Naive thymus-derived CD4-positive, alpha-beta T cell (primary cell): ENCODE measurements around the gene HMG20B. TPM values are rescaled to one million over a fixed set of nuclear protein-coding genes. Genes with fewer than 3 reads are reported as not detected.

Experiments used
- ATAC-seq: fragments of 150-1000 bp; cut with Tn5 transposase; 2 replicates; pipeline ENCODE4 v1.10.0; 2021; ENCODE audit warnings: mild to moderate bottlenecking, moderate library complexity
- CTCF ChIA-PET: fragments of 350-600 bp; sonication (Branson Sonifier 250); formaldehyde crosslinking; loops from one replicate; lab custom pipeline; 2021; ENCODE audit warnings: antibody characterized with exemption; lab: Charles Lee
- POLR2A ChIA-PET: fragments of 350-600 bp; sonication (Branson Sonifier 250); formaldehyde crosslinking; loops from one replicate; lab custom pipeline; 2021; ENCODE audit warnings: antibody characterized with exemption, inconsistent platforms; lab: Charles Lee
- DNase-seq, 9 donors: peaks; one replicate each; pipeline versions ENCODE4 v3.0.0 to v3.0.0-alpha.2; 2020 to 2022; ENCODE audit warnings: mixed read lengths in 1 of 9
- H3K27ac ChIP-seq: one replicate; pipeline ENCODE4 v1.7.0; 2013; ENCODE audit warnings: mild to moderate bottlenecking, low read depth, low read length, moderate library complexity
- H3K27me3 ChIP-seq, 2 donors: one replicate each; pipeline ENCODE4 v1.7.0; 2013; ENCODE audit warnings: low read length in 2 of 2, mild to moderate bottlenecking in 2 of 2, moderate library complexity in 2 of 2; ENCODE audit not compliant: control insufficient read depth in 2 of 2, insufficient read depth in 2 of 2
- H3K36me3 ChIP-seq, 3 experiments: 1 replicate in 2 of 3; 2 replicates in 1 of 3; pipeline ENCODE4 v1.7.0; 2013; ENCODE audit warnings: low read length in 3 of 3, mild to moderate bottlenecking in 3 of 3, moderate library complexity in 1 of 3; ENCODE audit not compliant: insufficient read depth in 3 of 3, control insufficient read depth in 2 of 3
- H3K4me1 ChIP-seq, 2 donors: one replicate each; pipeline ENCODE4 v1.7.0; 2013; ENCODE audit warnings: low read length in 2 of 2, mild to moderate bottlenecking in 2 of 2, moderate library complexity in 1 of 2; ENCODE audit not compliant: control insufficient read depth in 2 of 2, insufficient read depth in 2 of 2
- H3K4me3 ChIP-seq: 2 replicates; pipeline ENCODE4 v1.7.0; 2013; ENCODE audit warnings: mild to moderate bottlenecking, low read length
- H3K9me3 ChIP-seq, 3 experiments: 1 replicate in 2 of 3; 2 replicates in 1 of 3; pipeline ENCODE4 v1.7.0; 2013; ENCODE audit warnings: low read length in 3 of 3; ENCODE audit not compliant: control insufficient read depth in 2 of 3
- H3K27ac Mint-ChIP-seq, 9 donors: one replicate each; pipeline ENCODE4 v1.8.0; 2020 to 2022; ENCODE audit warnings: mixed read lengths in 9 of 9, mild to moderate bottlenecking in 8 of 9, moderate library complexity in 5 of 9, inconsistent platforms in 2 of 9
- H3K27me3 Mint-ChIP-seq, 5 donors: one replicate each; pipeline ENCODE4 v1.8.0; 2021 to 2022; ENCODE audit warnings: mixed read lengths in 5 of 5, mild to moderate bottlenecking in 1 of 5
- H3K36me3 Mint-ChIP-seq, 5 donors: one replicate each; pipeline ENCODE4 v1.8.0; 2020 to 2022; ENCODE audit warnings: mixed read lengths in 5 of 5, mild to moderate bottlenecking in 3 of 5, inconsistent platforms in 1 of 5
- H3K4me1 Mint-ChIP-seq, 7 donors: one replicate each; pipeline ENCODE4 v1.8.0; 2020 to 2022; ENCODE audit warnings: mixed read lengths in 7 of 7, mild to moderate bottlenecking in 3 of 7, inconsistent platforms in 1 of 7
- H3K4me3 Mint-ChIP-seq, 10 donors: one replicate each; pipeline ENCODE4 v1.8.0; 2020 to 2022; ENCODE audit warnings: mild to moderate bottlenecking in 10 of 10, mixed read lengths in 10 of 10, moderate library complexity in 6 of 10, inconsistent platforms in 2 of 10
- H3K9me3 Mint-ChIP-seq, 11 donors: one replicate each; pipeline ENCODE4 v1.8.0; 2020 to 2022; ENCODE audit warnings: mixed read lengths in 11 of 11, mild to moderate bottlenecking in 4 of 11, inconsistent platforms in 1 of 11, moderate library complexity in 1 of 11
- intact Hi-C, 2 donors: fragments of 100-400 bp; cut with micrococcal nuclease; formaldehyde crosslinking; loops; one replicate each; pipeline ENCODE4 v1.15.1; 2023
- polyA plus RNA-seq, 2 donors: library from polyadenylated mRNA; unstranded; fragments of 300-500 nt; fragmentation: Illumina TruSeq; gene quantifications; one replicate each; pipeline ENCODE4 v1.2.3, GENCODE V29; 2021
- total RNA-seq, 6 experiments: library from RNA in 5 of 6; stranded (reverse) in 5 of 6; gene quantifications; 1 replicate in 5 of 6; 2 replicates in 1 of 6; pipeline ENCODE4 v1.2.3 and lab custom pipeline; 2021 to 2026

Gene HMG20B
- total and polyA plus RNA-seq, 7 experiments from 2014 or later, result 37.9 to 65.6 (median 53.0) TPM

DNA sequence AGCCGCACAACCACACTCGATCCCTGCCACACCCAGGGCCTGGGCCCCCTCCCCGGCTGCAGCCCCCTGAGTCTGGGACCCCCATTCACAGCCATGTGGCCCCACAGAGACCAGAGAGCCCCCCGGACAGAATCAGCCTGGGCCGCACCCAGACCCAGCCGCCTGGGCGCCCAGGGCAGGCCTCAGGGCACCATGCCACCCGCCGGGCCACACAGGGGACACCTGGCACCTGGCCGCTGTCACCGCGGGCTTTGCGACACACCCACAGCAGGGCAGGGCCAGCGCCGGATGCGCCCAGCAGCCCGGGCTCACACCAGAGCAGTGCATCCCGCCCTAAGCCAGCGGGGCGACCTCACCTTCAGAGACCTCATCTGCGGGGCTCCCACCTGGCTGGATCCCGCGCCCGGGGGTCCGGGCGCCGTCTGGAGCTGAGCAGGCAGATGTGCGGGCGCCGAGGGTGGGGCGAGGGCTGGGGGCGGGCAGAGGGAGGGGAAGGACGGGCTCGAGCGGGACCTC is 33.5 kb downstream of the HMG20B start:
- H3K4me1 Mint-ChIP-seq, result peaks cover 7 to 15% (median 11%) of the 10 kb centered on the region in 7 donors
- Histone ChIP-seq H3K9me3 (no peaks in the 10 kb centered on the region), H3K27ac (peak overlapping the region; percentile 65), H3K4me3 (peak overlapping the region; percentile 44), H3K36me3 (peaks cover 0 to 14% (median 0%) of the 10 kb centered on the region in 3 experiments), H3K27me3 (no peaks in the 10 kb centered on the region), H3K4me1 (peaks cover 19 to 22% of the 10 kb centered on the region in 2 donors)
- DNase-seq (peak in 3 of 9 donors; percentile 27 to 32 (median 28)), ATAC-seq (peak; percentile 54)
- ChIA-PET POLR2A (no interaction called here), CTCF (no interaction called here)
- H3K4me3 Mint-ChIP-seq, result peak overlapping the region in 2 of 10 donors; percentile 67 to 68
- peaks cover 0 to 5% (median 0%) of the 10 kb centered on the region in 5 donors for H3K36me3 Mint-ChIP-seq
- no peak overlapping the region for H3K27ac Mint-ChIP-seq
- peaks cover 0 to 1% (median 0%) of the 10 kb centered on the region in 11 donors for H3K9me3 Mint-ChIP-seq
- intact Hi-C loops, result loop anchor here in 1 of 2 donors (5.0 kb wide), 2 partner anchors 34 to 49 kb away; partner anchors contain the start of genes HMG20B and MFSD12
- peaks cover 0 to 9% (median 0%) of the 10 kb centered on the region in 5 donors for H3K27me3 Mint-ChIP-seq

DNA sequence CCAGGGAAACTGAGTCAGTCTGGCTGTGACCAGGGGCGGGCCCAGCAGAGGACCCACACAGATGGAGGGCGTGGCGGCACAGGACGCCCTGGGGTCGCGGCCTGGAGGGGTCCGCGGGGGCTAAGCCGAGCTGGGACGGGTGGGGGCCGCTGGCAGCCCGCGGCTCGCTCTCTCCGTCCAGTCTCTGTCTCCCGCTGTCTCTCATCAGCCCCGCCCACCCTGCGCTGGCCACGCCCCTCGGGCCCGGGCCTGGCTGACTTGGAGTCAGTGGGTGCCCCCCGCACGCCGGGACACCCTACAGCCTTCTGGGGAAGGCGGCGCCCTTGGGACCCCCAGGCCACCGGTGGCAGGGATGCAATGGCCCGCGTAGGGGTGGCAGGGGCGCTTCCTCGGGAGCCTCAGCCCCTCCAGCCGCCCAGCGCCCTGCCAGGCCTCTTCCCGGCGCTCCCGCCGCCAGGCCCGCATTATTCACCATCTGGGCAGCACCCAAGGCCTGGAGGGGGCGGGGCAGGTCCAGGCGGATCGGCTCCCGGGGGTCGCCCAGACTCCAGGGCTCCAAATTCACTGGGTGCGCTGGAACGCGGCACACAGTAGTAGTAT is 34.0 kb downstream of the HMG20B start, which contains the start of gene TBXA2R:
TSS of gene TBXA2R (minus strand) at position 186 of the 600 bp plus-strand sequence. CDS start 6,241 bp downstream, outside the sequence.
- Histone ChIP-seq H3K27me3 (no peaks in the 10 kb centered on the region), H3K9me3 (no peaks in the 10 kb centered on the region), H3K36me3 (peaks cover 0 to 20% (median 0%) of the 10 kb centered on the region in 3 experiments), H3K4me3 (peak within 1 kb of the TSS; percentile 44), H3K4me1 (peaks cover 19 to 22% of the 10 kb centered on the region in 2 donors), H3K27ac (peak within 1 kb of the TSS; percentile 65)
- ATAC-seq (peak; percentile 58), DNase-seq (peak in 6 of 9 donors; percentile 33 to 68 (median 46))
- peaks cover 0 to 1% (median 0%) of the 10 kb centered on the region in 11 donors for H3K9me3 Mint-ChIP-seq
- H3K36me3 Mint-ChIP-seq, result peaks cover 0 to 5% (median under 1%) of the 10 kb centered on the region in 5 donors
- H3K27me3 Mint-ChIP-seq, result peaks cover 0 to 9% (median 0%) of the 10 kb centered on the region in 5 donors
- H3K4me3 Mint-ChIP-seq, result peak within 1 kb of the TSS in 8 of 10 donors; percentile 45 to 69 (median 58)
- intact Hi-C loops, result loop anchor here in 1 of 2 donors (5.0 kb wide), 2 partner anchors 34 to 49 kb away; partner anchors contain the start of genes HMG20B and MFSD12
- ChIA-PET POLR2A (interaction anchor here (0.5 to 2.5 kb wide), 2 partner anchors 50 to 203 kb away, joined by 4 to 9 read pairs; partner anchors contain the start of gene MFSD12), CTCF (no interaction called here)
- H3K27ac Mint-ChIP-seq, result peak within 1 kb of the TSS in 5 of 9 donors; percentile 41 to 70 (median 53)
- H3K4me1 Mint-ChIP-seq, result peaks cover 7 to 15% (median 11%) of the 10 kb centered on the region in 7 donors

DNA sequence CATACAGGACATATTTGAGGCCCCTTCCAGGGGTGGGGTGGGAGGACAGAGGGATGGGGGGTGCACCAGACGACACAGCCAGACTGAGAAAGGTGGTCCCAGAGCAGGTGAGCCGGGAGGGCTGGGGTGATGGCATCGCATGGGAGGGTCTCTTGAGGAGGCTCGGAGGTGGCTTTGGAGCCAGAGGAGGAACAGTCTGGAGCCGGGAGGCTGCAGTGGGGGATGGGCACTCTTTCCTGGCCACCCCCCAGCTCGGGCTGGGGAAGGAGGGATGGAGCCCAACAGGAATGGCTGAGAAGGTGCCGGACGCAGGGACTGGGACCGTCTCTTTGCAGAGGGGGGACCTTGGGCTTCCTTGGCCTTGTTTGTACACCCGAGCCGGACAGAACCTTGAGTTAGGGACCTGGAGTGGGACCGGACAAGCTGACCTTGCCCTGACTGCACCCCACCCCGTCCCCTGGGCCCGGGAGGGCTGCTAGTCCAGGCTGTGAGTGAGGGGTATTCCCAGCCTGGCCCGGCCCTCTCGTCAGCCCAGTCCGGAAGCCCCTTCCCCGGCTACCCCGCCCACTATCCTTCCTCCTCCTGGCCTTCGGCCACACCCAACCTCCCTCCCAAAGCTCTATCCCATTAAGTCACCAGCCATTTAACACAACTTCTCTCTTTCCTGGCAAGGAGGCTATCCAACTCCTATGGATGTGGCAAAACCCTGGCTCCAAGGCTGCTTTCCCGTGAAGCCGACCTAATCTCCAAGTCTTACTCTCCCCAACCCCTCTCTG is 34.7 kb downstream of the HMG20B start:
- H3K4me1 ChIP-seq, result peaks cover 19 to 22% of the 10 kb centered on the region in 2 donors
- H3K9me3 ChIP-seq, result no peaks in the 10 kb centered on the region
- no peaks in the 10 kb centered on the region for H3K27me3 ChIP-seq
- no peak overlapping the region for H3K4me3 ChIP-seq
- intact Hi-C loops, result loop anchor here in 1 of 2 donors (5.0 kb wide), 2 partner anchors 35 to 50 kb away; partner anchors contain the start of genes HMG20B and MFSD12
- POLR2A ChIA-PET, result interaction anchor here (0.5 to 2.5 kb wide), 3 partner anchors 51 to 202 kb away, joined by 3 to 9 read pairs (median 4); partner anchors contain the start of gene MFSD12
- H3K36me3 ChIP-seq, result peaks cover 0 to 27% (median 0%) of the 10 kb centered on the region in 3 experiments
- DNase-seq, result no peak
- H3K27ac Mint-ChIP-seq, result peak overlapping the region in 6 of 9 donors; percentile 9 to 70 (median 50)
- H3K4me3 Mint-ChIP-seq, result peak overlapping the region in 8 of 10 donors; percentile 45 to 70 (median 60)
- H3K27me3 Mint-ChIP-seq, result peaks cover 0 to 9% (median 0%) of the 10 kb centered on the region in 5 donors
- no peak for ATAC-seq
- CTCF ChIA-PET, result interaction anchor here (0.6 to 1.4 kb wide), 3 partner anchors 22 to 1055 kb away, joined by 4 to 6 read pairs (median 5); partner anchors contain the start of gene GIPC3
- peaks cover 7 to 15% (median 11%) of the 10 kb centered on the region in 7 donors for H3K4me1 Mint-ChIP-seq
- H3K27ac ChIP-seq, result peak overlapping the region; percentile 65
- H3K36me3 Mint-ChIP-seq, result peaks cover 0 to 9% (median 4%) of the 10 kb centered on the region in 5 donors
- H3K9me3 Mint-ChIP-seq, result peaks cover 0 to 1% (median 0%) of the 10 kb centered on the region in 11 donors

DNA sequence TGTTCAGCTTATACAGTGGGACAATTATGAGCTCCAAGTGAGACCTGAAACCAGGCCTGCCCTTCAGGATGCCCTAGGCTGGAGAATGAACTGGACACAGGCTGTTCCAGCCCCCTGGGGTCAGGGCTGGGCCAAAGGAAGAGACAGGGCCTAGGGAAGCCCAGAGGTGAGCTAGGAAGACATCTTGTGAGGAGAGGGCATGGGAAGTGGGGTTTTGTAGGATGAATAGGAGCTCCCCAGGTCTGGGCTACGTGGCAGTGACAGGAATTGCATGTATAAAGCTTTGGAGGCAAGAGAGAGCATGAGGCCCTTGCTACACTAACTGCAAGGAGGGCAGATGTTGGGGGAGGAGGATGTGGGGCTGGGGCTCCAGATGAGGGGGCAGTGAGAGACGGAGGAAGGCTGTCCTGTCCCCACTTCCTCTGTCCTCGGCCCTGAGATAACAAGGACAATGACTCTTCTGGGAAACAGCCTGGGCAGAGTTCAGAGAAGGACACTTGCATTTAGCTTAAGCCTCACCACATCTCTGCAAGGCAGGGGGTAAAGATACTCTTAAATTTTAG is 35.4 kb downstream of the HMG20B start:
- POLR2A ChIA-PET, result interaction anchor here (0.6 to 2.5 kb wide), 5 partner anchors 12 to 694 kb away, joined by 3 to 9 read pairs (median 3); partner anchors contain the start of gene MFSD12
- intact Hi-C loops, result loop anchor here in 1 of 2 donors (5.0 kb wide), 2 partner anchors 36 to 51 kb away; partner anchors contain the start of genes HMG20B and MFSD12

DNA sequence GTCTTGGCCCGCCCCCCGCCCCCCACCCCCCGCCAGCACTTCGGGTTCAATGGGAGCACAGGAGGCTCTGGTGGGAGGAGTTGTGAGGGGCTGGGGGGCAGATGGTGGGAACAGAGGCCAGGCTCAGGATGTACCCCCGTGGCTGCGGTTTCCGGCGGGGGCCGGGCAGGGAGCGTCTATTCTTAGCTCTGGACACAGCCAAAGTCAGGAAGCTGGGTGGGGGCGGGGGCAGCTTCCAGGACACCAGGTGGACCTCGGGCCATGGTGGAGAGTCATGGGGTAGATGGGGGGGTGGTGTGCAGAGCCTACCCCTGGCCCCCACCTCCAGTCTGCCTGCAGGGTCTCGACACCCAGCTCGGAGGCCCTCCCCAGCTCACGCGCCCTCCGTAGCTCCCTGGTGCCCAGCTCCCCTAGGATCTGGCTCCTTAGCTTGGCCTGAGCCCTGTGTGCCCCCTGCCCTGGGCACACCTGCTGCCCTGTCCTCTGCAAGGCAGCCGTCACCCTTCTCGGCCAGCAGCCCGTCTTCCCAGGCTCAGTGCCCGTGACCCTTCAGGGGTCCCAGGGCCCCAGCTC is 36.1 kb downstream of the HMG20B start:
- POLR2A ChIA-PET, result interaction anchor here (0.5 to 2.5 kb wide), 5 partner anchors 11 to 693 kb away, joined by 3 to 9 read pairs (median 3); partner anchors contain the start of gene MFSD12

More for the DNA sequence above, 35.4 kb downstream of the HMG20B start:
- Mint-ChIP-seq H3K27ac (peak overlapping the region in 5 of 9 donors; percentile 9 to 70 (median 53)), H3K36me3 (peaks cover 0 to 9% (median 4%) of the 10 kb centered on the region in 5 donors), H3K4me3 (peak overlapping the region in 6 of 10 donors; percentile 47 to 70 (median 65)), H3K9me3 (no peaks in the 10 kb centered on the region), H3K27me3 (peaks cover 0 to 9% (median 0%) of the 10 kb centered on the region in 5 donors), H3K4me1 (peaks cover 7 to 15% (median 11%) of the 10 kb centered on the region in 7 donors)
- Histone ChIP-seq H3K4me1 (peaks cover 19 to 22% of the 10 kb centered on the region in 2 donors), H3K27me3 (no peaks in the 10 kb centered on the region), H3K4me3 (no peak overlapping the region), H3K27ac (no peak overlapping the region), H3K36me3 (peaks cover 0 to 31% (median 0%) of the 10 kb centered on the region in 3 experiments), H3K9me3 (no peaks in the 10 kb centered on the region)
- DNase-seq (no peak), ATAC-seq (no peak)
- CTCF ChIA-PET, result interaction anchor here (0.5 to 1.4 kb wide), 5 partner anchors 21 to 1055 kb away, joined by 3 to 6 read pairs (median 5); partner anchors contain the start of gene GIPC3

More for the DNA sequence above, 36.1 kb downstream of the HMG20B start:
- peaks cover 0 to 9% (median 0%) of the 10 kb centered on the region in 5 donors for H3K27me3 Mint-ChIP-seq
- peaks cover 19 to 22% of the 10 kb centered on the region in 2 donors for H3K4me1 ChIP-seq
- peak overlapping the region in 2 of 9 donors; percentile 25 to 31 for H3K27ac Mint-ChIP-seq
- no peaks in the 10 kb centered on the region for H3K27me3 ChIP-seq
- no peaks in the 10 kb centered on the region for H3K9me3 Mint-ChIP-seq
- ATAC-seq (no peak), DNase-seq (no peak)
- intact Hi-C loops, result loop anchor here in 1 of 2 donors (5.0 kb wide), 2 partner anchors 37 to 52 kb away; partner anchors contain the start of genes HMG20B and MFSD12
- H3K4me1 Mint-ChIP-seq, result peaks cover 7 to 15% (median 11%) of the 10 kb centered on the region in 7 donors
- peaks cover 0 to 9% (median 4%) of the 10 kb centered on the region in 5 donors for H3K36me3 Mint-ChIP-seq
- no peak overlapping the region for H3K4me3 ChIP-seq
- CTCF ChIA-PET, result interaction anchor here (0.7 to 1.4 kb wide), 3 partner anchors 21 to 423 kb away, joined by 3 to 5 read pairs (median 5); partner anchors contain the start of genes GIPC3 and NCLN
- H3K27ac ChIP-seq, result no peak overlapping the region
- H3K9me3 ChIP-seq, result no peaks in the 10 kb centered on the region
- no peak overlapping the region for H3K4me3 Mint-ChIP-seq
- peaks cover 0 to 38% (median 0%) of the 10 kb centered on the region in 3 experiments for H3K36me3 ChIP-seq
